ENCODE results near the gene CFAP157.

The CFAP157 gene

GRCh38 chr9:127762111-127762676 is 55.4 kb downstream of the CFAP157 start:
- DNase-seq (ENCODE audit: low read depth in 3 of 3), result no peak

- DNase-seq (ENCODE audit: low read depth in 3 of 3), result no peak
Observed at GRCh38 chr9:127763918-127764384, 57.2 kb downstream of the CFAP157 start.

- DNase-seq (ENCODE audit: low read depth in 3 of 3), result no peak
Observed at GRCh38 chr9:127765418-127765817, 58.6 kb downstream of the CFAP157 start.
